ENCODE data around the gene BLVRB.

DNA sequence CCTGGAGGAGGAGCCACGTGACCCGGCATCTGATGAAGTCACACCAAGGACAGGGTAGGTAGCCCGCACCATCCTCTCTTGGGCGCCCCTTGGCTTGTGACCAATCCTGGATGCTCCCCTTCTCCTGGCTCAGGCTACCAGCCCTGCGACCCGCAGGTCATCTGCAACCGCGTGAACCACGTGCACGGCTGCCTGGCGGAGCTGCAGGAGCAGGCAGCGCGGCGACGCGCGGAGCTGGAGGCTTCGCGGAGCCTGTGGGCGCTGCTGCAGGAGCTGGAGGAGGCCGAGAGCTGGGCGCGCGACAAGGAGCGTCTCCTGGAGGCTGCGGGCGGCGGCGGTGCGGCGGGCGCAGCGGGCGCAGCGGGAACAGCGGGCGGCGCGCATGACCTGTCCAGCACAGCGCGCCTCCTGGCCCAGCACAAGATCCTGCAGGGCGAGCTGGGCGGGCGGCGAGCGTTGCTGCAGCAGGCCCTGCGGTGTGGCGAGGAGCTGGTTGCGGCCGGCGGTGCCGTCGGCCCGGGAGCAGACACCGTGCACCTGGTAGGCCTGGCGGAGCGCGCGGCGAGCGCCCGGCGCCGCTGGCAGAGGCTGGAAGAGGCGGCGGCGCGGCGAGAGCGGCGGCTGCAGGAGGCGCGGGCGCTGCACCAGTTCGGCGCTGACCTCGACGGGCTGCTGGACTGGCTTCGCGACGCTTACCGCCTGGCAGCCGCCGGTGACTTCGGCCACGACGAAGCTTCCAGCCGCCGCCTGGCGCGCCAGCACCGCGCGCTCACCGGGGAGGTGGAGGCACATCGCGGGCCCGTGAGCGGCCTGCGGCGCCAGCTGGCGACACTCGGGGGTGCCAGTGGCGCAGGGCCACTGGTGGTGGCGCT lies 47.2 kb upstream of the BLVRB start:
- TF ChIP-seq, protein P1, sequence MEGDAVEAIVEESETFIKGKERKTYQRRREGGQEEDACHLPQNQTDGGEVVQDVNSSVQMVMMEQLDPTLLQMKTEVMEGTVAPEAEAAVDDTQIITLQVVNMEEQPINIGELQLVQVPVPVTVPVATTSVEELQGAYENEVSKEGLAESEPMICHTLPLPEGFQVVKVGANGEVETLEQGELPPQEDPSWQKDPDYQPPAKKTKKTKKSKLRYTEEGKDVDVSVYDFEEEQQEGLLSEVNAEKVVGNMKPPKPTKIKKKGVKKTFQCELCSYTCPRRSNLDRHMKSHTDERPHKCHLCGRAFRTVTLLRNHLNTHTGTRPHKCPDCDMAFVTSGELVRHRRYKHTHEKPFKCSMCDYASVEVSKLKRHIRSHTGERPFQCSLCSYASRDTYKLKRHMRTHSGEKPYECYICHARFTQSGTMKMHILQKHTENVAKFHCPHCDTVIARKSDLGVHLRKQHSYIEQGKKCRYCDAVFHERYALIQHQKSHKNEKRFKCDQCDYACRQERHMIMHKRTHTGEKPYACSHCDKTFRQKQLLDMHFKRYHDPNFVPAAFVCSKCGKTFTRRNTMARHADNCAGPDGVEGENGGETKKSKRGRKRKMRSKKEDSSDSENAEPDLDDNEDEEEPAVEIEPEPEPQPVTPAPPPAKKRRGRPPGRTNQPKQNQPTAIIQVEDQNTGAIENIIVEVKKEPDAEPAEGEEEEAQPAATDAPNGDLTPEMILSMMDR (IDR thresholded peaks at IDR 0.05; ENCODE audit: low read depth, low read length), result no peak
- no peak for TF ChIP-seq EZH2phosphoT487 (IDR thresholded peaks at IDR 0.05; ENCODE audit: low read depth)
